NB4 (cell line): ENCODE data around the gene GNG13.

ENCODE experiments used
- DNase-seq: peaks from one replicate; pipeline ENCODE4 v3.0.0; 2010; ENCODE audit warnings: low read depth
- H3K4me3 ChIP-seq: one replicate; pipeline ENCODE4 v1.5.1; 2011; ENCODE audit warnings: mild to moderate bottlenecking, low read depth, low read length, moderate library complexity
- MYC ChIP-seq: IDR thresholded peaks from 2 replicates; pipeline ENCODE4 v1.6.1; 2011; ENCODE audit warnings: low read depth, low read length
- POLR2A ChIP-seq: IDR thresholded peaks from 2 replicates; pipeline ENCODE4 v1.6.1; 2011; ENCODE audit warnings: mild to moderate bottlenecking; ENCODE audit not compliant: insufficient read length; ENCODE audit errors: extremely low read depth
- TF ChIP-seq, protein P1 (sequence below): IDR thresholded peaks from one replicate; pipeline ENCODE4 v1.5.1; 2012; ENCODE audit warnings: low read depth, low read length
- TF ChIP-seq, protein P2 (sequence below): IDR thresholded peaks from 2 replicates; pipeline ENCODE4 v1.6.1; 2011; ENCODE audit warnings: low read depth, low read length

GNG13 gene

DNA sequence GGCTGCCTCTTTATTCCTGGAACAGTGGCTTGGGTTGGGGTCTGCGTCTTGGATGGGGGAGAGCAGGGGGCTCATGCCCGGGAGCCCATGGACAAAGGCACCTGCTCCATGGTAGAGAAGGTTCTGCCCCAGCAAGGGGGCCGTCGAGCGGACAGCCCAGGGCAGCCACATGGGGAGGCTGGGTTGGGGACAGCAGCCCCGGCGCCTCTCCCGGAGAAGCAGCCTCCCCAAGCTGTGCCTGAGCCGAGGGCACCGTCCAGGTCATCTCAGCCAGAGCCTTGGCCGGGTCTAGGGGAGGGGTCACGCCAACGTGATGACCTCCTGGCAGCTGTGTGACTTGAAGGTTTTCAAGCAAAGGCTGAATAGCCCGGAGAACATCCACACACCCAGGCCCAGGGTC, 32.9 kb upstream of the GNG13 start:
- no peak overlapping the region for H3K4me3 ChIP-seq
- TF ChIP-seq, protein P1, sequence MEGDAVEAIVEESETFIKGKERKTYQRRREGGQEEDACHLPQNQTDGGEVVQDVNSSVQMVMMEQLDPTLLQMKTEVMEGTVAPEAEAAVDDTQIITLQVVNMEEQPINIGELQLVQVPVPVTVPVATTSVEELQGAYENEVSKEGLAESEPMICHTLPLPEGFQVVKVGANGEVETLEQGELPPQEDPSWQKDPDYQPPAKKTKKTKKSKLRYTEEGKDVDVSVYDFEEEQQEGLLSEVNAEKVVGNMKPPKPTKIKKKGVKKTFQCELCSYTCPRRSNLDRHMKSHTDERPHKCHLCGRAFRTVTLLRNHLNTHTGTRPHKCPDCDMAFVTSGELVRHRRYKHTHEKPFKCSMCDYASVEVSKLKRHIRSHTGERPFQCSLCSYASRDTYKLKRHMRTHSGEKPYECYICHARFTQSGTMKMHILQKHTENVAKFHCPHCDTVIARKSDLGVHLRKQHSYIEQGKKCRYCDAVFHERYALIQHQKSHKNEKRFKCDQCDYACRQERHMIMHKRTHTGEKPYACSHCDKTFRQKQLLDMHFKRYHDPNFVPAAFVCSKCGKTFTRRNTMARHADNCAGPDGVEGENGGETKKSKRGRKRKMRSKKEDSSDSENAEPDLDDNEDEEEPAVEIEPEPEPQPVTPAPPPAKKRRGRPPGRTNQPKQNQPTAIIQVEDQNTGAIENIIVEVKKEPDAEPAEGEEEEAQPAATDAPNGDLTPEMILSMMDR = no peak
- no peak for DNase-seq

DNA sequence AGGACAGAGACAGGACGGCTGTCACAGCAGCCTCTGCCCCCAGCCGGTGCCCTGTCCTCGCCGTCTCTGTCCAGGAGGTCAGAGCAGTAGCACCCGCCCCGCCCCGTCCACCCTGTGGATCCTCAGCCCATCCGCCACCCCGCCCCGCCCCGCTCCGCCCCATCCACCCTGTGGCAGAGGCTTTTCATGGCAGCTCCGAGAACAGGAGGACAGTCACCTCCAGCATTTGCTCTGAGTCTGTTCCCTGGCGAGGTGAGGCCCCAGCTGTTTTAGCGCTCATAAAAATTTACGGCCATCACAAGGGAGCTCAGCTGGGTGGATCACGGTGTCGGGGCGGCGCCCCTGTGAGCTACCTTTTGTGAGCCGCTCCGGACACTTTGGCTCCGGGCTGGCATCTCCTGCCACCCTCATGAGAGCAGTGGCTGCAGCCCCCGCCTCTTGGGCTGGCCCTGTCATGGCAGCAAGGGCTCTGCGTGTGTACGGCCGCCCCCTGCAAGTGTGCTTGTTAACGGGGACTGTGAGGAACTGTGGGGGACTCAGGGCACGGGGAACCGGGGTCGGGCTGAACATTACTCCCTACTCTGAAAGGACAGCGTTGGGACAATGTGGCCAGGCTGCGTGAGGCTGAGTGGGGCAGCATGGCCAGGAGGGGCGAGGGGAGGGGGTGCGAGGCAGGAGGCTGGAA, 32.3 kb upstream of the GNG13 start:
- no peak overlapping the region for H3K4me3 ChIP-seq
- no peak for DNase-seq
- TF ChIP-seq MYC (no peak), POLR2A (no peak)
- TF ChIP-seq, protein P2, sequence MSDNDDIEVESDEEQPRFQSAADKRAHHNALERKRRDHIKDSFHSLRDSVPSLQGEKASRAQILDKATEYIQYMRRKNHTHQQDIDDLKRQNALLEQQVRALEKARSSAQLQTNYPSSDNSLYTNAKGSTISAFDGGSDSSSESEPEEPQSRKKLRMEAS = no peak
- TF ChIP-seq, protein P1 = no peak

DNA sequence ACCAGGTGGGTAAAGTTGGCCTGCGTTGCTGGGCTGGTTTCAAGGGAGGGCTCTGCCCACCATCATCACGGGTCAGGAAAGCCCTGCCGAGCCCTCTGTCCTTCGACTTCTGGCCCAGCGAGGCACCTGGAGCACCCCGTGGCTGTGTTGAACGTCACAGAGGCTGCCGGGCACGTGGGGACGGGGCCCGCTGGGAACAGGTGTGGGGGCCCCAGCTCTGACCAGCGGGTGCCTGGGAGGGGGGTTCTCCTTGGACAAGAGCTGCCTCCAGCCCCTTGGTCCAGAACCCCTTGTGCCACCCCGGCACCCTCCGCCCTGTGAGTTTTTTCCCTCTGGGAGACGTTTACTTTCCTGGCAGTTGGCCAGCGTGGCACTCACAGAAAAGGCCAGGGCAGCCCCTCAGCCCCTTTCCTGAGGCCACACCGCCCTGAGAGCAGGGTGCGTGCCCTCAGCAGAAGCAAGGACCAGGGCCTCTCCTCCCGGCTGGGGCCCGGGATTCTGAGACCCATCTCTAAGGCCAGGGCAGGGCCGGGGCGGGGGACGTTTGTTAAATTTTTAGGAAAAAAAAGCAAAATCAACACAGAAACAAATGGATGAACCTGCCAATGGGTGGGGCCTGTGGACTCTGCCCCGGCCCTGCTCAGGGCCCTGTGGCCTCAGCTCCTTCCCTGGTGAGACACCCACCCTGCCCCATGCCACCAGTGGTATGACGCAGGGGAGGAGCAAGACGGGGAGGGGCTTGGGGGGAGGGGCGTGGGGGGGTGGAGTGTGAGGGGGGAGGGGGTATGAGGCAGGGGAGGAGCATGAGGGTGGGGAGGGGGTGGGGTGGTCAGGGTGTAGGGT, 31.3 kb upstream of the GNG13 start:
- TF ChIP-seq POLR2A (no peak), MYC (no peak)
- TF ChIP-seq, protein P2 = no peak
- TF ChIP-seq, protein P1 = no peak
- no peak overlapping the region for H3K4me3 ChIP-seq
- DNase-seq = no peak

DNA sequence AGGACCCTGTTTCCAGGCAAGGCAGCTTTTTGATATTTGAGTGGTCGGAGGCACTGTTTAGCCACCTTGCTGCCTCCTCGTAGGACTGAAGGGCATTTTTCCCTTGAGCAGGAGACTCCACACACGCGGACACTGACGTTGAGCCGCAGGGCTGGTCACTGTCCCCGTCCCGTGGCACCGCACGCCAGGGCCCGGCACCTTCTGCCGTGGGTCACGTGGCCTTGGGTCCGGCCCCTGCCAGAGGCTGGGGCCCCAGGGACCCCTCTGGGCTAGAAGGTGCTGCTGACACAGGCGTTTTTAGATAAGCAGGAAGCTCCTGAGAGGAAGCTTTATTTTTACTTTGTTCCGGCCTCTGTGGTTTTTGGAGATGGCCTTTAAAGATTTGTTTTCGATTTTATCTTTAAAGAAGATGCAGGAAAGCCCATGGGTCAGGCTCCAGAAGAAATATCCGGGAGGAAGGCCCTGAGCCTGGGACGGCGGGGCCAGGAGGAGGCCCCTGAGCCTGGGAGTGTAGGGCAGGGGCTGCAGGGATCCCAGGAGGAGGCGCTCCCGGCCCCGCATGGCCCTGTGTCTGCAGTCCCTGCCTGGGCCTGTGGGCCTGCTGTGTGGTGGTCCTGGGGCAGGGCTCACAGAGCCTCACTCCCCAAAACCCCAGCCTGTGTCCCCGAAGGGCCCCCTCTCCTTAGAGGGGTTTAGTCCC, 30.5 kb upstream of the GNG13 start:
- H3K4me3 ChIP-seq = no peak overlapping the region
- TF ChIP-seq POLR2A = no peak
- TF ChIP-seq, protein P2 = no peak
- no peak for TF ChIP-seq MYC
- TF ChIP-seq, protein P1 = no peak
- DNase-seq = no peak

DNA sequence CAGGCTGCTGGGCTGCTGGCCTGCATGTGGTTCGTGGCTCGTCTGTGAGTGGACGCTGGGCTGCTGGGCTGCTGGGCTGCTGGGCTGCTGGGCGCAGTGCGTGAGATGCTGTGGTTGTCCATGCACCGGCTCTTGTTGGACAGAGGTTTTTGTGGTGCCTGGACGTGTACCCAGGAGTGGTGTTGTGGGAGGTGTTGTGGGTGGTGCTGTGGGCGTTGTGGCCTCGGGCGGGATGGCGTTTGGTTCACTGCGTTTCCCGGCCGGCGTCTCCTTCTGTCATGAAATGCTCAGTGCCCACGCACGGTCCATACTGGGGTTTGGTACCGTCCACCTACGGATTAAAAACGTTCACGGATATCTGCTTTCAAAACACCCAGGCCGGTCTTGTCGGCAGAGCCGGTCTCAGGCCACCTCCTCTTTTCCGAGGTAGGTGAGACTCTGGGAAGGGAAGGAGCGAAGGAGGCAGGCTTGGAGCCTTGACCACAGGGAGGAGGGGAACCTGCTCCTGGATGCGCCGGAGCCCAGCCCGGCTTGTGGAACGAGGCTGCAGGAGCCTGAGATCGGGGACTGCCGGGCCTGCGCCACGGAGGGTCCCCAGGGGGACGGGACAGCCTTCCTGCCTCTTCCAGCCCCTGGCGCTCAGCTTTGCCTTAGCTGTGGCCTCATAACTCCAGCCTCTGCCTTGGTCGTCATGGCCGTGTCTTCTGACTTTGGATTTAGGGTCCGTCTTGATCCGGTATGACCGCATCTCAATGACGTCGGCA, 29.8 kb upstream of the GNG13 start:
- TF ChIP-seq, protein P1 = no peak
- TF ChIP-seq MYC = no peak
- TF ChIP-seq, protein P2 = no peak
- TF ChIP-seq POLR2A = no peak
- no peak for DNase-seq
- no peak overlapping the region for H3K4me3 ChIP-seq
